Glomerular visceral epithelial cell (primary cell): ENCODE measurements around the gene ZBTB16.

Experiments
- DNase-seq: peaks from one replicate; pipeline ENCODE4 v3.0.0-alpha.2; 2016; ENCODE audit errors: extremely low spot score

Gene ZBTB16

GRCh38 chr11:114064216-114064615 is 4.7 kb downstream of the ZBTB16 start:
- no peak for DNase-seq

- DNase-seq = no peak
These were observed 5.6 kb downstream of the ZBTB16 start for GRCh38 chr11:114065094-114065493.

DNA sequence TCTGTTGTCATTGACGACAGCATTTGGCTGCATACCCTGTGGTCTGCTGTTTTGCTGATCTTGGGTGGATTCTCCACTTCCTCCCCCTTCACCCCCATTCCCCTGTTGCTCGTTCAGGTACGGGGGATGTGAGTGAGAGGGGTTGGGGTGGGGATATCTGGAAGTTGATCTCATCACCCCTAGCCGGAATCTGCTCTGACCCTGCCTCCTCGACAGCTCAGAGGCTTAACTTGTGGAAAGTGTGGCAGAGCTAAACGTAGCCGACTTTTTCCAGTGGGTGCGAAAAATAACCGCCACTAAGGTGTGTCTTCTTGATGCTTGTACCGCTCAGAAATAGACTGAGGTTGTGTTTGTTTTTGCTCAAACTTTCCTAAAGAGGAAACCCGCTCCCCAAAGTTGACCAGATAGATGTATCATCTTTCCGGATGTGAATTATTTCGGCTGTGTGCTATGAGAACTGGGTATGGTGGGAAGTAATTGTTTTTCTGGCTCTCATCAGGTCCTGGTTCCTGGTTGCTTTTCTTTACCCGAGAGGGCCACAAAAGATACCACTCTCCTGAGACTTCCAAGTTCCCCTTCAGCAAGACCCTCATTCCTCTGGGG is 6.6 kb downstream of the ZBTB16 start:
- DNase-seq = no peak

GRCh38 chr11:114068327-114068726 is 8.8 kb downstream of the ZBTB16 start:
- DNase-seq = no peak

DNA sequence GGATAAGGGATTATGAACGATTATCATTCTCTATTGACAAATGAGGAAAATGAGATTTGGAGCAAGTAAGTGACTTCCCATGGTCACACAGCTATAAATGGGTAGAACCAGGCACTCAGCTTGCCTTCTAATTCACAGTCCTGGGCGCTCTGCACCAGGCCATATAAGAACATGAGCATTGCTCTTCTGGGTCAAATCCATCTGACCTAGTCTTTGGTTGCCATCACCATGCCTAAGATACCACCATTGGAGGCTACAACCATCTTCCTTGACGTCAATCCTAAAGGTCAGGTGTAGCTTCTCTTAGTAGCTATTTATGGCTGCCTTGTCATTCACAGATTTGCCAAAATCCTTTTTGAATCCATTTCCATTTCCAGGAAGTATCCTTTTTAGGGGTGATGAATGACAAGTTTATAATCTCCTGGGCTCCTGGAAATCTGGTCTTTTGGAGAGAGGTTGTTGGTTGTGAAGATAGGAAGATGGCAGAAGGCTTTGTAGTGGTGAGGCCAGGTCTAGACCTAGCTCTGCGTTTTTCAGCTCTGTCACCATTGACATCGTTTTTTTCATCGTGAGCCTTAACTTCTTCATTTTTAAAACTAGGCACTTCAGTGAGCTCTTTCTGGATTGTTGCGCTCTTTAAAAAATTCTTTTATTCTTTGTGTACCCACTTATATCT is 11.1 kb downstream of the ZBTB16 start:
- no peak for DNase-seq

DNA sequence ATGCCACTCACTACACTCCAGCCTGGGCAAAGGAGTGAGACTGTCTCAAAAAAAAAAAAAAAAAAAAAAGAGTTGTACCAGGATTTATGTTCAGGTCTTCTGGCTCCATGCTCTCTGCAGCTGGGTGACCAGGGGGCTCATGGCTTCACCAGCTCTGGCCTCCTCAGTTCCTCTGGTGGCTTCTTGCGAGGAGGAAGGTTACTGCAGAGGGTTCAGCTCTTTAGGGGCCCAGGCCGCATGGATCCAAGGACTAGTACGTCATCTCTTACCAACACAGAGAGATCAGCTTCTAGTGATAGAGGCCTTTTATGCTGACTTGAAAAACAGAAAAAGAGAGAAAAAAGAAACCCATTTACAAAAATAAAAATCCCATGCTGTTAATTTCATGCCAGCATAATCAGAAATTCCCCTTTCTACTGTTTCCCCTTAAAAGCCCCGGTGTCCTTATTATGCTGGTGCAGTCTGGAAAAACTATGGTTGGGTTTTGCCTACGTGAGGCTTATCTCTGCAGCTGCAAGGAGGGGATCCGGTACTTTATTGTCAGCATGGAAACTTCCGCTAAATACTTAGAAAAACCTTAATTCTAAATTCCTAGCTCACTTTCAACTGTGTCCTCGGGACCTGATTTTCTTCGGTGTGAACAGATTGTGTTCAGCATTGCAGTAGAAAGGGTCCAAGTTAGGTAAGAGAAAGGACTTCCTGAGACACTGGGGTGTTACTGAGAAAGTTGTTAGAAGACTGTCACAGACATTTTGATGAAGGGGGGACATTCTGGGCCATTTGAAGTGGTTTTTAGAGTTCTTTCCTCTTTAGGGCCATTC is 13.7 kb downstream of the ZBTB16 start:
- no peak for DNase-seq

GRCh38 chr11:114073828-114074381 is 14.4 kb downstream of the ZBTB16 start:
- DNase-seq = no peak

DNA sequence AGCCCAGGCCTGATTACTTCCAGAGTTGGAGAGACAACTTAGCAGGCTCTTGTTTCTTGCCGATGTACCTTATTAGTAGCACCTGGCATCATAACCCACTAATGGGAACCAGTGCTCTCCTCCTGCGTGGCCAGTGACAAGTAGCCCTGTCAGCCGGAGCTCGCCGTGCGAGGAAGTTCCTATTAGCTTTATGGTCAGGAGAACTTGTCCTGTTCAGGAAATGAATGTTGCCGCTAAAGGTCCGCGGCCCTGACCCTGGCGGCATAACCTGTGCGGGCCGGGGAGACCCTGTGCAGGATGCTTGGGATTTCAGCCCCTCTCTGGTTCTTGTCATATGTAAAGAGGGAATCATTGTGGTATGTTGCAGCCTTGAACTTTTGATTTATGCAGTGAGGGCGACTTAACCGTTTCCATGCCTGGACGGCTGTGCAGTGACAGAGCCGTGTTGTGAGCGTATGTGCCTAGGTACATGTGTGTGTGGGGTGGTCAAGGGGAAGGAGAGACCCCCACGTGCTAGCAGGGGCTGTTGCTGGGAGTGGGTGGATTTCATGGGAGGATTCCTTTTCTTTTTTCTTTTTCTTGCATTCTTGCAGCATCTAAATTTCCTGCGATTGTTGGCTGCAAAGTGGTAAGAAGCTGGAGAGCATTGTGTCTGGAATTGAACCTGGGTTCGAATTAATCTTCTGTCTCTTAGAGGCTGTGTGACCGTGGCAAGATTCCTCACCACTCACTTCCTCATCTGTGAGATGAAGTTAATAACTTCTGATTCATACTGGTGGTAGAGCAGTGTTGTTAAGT is 15.2 kb downstream of the ZBTB16 start:
- no peak for DNase-seq

DNA sequence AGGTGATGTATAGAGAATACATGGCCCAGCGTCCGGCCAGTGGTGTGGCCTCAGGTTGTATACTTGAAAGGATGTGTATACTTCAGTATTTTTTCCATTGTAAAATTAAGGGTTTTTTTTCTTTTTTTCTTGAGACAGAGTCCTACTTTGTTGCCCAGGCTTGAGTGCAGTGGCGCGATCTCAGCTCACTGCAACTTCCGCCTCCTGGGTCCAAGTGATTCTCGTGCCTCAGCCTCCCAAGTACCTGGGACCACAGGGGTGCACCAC is 15.8 kb downstream of the ZBTB16 start:
- DNase-seq = no peak

- DNase-seq = no peak
These were observed 16.5 kb downstream of the ZBTB16 start for GRCh38 chr11:114075891-114076441.

- DNase-seq = no peak
These were observed 17.4 kb downstream of the ZBTB16 start for GRCh38 chr11:114076921-114077331.

GRCh38 chr11:114077482-114078305 is 18.2 kb downstream of the ZBTB16 start:
- DNase-seq = no peak

DNA sequence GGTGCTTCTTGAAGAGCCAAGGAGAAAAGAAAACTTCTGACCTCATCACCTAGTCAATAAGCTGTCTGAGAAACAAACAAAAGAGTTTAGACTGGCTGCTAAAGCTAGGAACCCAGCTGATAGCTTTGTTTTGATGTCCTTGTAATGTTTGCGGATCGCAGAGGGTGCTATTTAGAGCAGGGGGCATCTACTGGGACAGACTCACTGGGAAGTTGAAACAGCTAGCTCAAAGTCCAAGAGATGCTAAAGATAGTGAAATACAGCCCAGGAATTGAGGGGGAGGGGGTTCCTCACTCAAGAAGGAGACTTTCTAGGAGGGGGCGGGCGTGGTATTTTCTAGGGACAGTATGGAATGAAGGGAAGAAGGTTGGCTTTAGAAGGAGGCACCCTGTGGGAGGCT is 18.9 kb downstream of the ZBTB16 start:
- no peak for DNase-seq

GRCh38 chr11:114079511-114080065 is 20.1 kb downstream of the ZBTB16 start:
- DNase-seq = no peak

- DNase-seq = no peak
These were observed 20.7 kb downstream of the ZBTB16 start for GRCh38 chr11:114080219-114080618.

DNA sequence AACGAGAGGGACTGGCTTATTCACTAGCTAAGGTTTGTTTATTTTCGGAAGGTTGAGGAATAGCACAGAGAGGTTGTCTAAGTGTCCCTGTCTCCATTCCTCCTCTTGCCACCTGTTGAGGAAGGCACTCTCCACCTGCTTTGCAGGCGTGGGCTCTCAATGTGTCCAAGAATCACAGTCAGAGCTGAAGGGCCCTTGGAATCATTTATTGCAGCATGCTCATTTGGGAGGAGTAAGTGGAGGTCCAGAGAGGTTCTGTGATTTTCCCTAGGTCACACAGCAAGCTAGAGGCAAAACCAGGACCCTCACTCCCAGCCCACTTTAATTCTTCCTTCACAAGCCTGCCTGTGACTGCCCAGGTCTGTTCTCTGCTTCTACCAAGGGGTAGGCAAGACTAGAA is 21.3 kb downstream of the ZBTB16 start:
- DNase-seq = no peak

DNA sequence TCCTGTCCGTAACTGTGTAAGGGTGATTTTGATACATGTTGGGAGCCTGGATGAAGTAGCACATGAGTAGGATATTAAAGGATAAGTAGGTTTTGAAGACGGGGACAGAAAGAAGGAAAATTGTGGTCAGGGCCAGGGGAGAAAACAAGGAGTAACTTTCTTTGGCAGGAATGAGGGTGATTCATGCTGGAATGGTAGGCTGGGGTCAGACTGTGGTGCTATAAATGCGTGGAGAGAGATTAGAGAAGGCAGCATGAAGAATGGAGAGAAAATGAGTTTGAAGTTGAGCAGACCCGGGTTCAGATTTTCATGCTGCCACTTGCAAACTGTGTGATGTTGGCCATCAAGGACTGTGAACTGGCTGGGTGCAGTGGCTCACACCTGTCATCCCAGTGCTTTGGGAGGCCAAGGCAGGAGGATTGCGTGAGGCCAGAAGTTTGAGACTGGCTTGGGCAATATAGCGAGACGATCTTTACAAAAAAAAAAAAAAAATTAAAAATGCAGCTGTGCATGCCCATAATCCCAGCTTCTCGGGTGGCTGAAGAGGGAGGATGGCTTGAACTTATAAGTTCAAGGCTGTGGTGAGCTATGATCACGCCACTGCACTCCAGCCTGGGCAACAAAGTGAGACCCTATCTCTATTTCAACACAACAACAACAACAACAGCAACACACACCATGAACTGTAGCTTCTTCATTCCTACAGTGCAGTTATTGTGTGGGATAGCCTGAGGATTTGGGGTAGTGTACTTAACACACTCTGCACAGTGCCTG is 22.3 kb downstream of the ZBTB16 start:
- DNase-seq = no peak

DNA sequence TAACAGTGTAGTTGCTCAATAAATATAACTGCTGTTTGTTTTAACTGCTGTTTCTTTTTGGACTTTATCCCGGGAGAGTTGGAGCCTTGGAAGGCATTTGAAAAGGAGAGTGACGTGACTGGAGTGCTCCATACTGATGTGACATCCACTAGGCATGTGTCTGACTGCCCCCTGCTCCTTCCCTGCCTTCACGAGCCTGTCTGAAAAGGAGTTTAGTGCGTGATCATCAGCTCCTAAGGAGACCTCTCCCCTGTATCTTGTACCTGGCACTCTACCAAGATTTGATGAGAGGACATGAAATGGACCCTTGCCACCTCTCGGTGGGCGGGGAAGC is 22.9 kb downstream of the ZBTB16 start:
- DNase-seq = no peak

DNA sequence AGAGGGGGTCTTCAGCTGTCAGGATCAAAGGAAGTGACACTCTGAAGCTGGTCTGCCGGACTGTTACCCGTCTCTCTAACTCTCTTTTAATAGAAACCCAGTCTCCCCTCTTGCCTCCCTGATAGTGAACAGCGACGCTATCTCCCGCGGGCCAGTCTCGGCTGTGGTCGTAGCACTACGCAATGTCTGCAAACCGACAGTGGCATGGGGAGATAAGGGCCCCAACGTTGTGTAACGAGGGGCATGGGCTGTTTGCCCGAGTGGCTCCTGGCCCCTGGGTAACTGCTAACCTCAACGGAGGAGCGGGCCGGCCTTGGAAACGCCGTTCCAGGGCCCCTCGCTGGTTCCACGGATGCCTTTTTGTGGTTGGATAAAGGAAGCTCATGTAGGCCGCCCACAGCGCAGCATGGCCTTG is 23.3 kb downstream of the ZBTB16 start:
- no peak for DNase-seq
